Left renal cortex interstitium (tissue), 4 donors: ENCODE results near the gene PNMT. TPM values are rescaled to one million over a fixed set of nuclear protein-coding genes. Genes with fewer than 3 reads are reported as not detected.

Experiments used
- DNase-seq, 4 donors: peaks; one replicate each; pipeline ENCODE4 v3.0.0-alpha.2; 2013; ENCODE audit warnings: low read depth in 4 of 4, low spot score in 2 of 4, missing footprints in 1 of 4
- polyA plus RNA-seq, 4 donors: library from polyadenylated mRNA; unstranded; fragments of 120-200 nt; gene quantifications; one replicate each; pipeline ENCODE4 v1.2.1, GENCODE V29; 2013; ENCODE audit not compliant: insufficient read length in 4 of 4

Gene PNMT
- polyA plus RNA-seq, 4 donors, result 2.1 to 4.5 (median 2.7) TPM

DNA sequence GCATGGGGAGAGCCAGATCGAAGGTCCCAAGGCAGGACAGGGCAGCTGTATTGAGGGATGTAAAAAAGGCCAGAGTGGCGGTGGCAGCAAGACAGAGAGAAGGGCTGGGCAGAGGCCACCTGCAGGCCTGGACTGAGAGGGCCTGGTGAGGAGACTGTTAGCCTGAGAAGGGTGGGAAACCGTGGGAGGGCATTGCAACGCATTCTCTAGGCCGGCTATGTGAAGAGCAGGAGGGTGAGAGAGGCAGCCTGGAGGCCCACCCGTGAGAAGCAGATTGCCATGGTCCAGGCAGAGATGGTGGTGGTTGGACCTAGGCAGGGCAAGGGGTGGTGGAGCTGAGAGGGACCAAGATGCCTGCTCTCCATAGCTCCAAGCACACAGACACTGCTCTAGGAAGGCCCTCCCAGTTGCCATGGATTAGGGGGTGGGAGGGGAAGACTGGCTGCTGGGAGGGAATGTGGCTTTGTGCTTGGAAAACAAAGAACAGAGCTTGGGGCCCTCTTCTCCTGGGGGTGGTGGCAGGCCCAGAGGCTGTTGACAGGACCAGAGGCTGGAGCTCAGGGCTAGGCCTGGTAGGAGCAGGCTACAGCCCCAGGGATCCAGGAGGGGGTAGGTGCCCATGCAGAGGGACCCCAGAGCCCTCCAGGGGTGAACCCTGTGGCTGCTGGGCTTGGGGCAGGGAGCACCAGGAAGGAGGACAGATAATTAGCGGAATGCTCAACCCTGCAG, 15.5 kb upstream of the PNMT start:
- DNase-seq, result no peak

DNA sequence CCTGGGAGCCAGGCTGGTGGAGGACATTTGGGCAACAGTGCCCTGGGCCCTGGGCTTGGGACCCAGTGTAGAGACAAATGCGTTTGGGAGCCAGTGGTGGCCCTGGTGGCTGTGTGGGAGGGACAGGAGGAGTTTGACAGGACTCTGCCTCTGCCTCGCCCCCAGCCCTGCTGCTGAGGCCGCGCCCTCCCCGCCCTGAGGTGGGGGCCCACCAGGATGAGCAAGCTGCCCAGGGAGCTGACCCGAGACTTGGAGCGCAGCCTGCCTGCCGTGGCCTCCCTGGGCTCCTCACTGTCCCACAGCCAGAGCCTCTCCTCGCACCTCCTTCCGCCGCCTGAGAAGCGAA, 15.0 kb upstream of the PNMT start:
- no peak for DNase-seq

DNA sequence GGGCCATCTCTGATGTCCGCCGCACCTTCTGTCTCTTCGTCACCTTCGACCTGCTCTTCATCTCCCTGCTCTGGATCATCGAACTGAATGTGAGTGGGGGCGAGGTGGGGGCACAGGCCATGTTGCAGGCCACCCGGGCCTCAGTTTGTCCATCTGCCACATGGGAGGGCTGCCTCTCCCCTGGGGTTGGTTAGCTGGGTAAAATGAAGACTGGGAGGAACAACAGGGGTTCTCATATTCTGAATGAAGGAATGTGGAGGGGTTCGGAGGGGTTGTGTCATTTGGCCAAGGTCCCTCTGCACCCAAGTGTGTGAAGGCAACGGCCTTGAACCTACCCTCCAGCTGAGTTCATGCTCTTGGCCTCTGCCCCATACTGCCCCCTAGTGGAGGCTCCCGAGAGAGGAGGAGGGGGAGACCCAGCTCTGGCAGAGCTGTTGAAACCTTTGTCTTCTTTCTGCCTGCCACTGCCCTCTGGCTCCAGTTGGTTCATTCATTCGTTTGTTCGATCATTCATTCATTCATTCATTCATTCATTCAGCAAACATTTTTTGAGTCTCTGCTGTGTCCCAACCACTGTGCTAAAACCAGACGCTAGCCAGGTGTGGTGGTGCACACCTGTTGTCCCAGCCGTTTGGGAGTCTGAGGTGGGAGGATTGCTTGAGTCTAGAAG, 14.5 kb upstream of the PNMT start:
- DNase-seq, result no peak

DNA sequence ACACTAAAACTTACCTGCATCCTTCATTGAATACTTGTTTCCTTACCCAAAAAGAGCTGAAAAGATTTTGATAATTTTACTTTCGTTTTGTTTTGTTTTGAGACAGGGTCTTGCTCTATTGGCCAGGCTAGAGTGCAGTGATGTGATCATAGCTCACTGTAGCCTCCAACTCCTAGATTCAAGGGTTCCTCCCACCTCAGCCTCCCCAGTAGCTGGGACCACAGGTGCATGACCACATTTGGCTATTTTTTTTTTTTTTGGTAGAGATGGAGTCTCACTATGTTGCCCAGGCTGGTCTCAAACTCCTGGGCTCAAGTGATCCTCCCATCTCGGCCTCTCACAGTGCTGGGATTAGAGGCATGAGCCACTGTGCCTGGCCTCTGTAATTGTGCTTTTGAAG, 13.1 kb upstream of the PNMT start:
- no peak for DNase-seq

DNA sequence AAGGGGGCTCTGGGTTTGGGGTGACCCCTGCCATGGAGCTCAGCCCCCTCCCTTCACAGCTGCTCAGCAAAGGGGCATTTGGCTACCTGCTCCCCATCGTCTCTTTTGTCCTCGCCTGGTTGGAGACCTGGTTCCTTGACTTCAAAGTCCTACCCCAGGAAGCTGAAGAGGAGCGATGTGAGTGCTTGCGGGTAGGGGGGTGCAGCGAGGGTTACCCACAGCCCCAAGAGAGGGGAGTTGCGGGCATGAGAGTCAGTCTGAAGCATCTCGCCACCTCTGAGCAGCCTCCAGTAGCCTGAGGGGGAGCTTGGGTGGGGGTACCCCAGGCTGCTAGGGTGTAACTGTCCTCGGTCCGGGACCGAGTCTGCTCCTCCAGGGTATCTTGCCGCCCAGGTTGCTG, 9.9 kb upstream of the PNMT start:
- no peak for DNase-seq

DNA sequence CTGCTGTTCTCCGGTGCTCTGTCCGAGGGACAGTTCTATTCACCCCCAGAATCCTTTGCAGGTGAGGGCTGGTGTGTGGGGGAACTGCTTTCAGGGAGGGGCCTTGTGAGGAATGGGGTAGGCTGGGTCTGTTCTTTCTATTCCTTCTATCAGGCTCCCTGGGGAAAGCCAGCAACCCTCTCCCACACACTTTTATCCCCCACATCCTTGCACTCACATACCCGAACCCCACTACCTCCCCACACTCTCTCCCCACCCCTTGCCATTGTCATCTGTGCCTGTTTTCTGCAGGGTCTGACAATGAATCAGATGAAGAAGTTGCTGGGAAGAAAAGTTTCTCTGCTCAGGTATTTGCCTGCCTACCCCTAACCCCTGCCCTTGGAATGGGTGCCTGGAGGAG, 9.5 kb upstream of the PNMT start:
- no peak for DNase-seq

DNA sequence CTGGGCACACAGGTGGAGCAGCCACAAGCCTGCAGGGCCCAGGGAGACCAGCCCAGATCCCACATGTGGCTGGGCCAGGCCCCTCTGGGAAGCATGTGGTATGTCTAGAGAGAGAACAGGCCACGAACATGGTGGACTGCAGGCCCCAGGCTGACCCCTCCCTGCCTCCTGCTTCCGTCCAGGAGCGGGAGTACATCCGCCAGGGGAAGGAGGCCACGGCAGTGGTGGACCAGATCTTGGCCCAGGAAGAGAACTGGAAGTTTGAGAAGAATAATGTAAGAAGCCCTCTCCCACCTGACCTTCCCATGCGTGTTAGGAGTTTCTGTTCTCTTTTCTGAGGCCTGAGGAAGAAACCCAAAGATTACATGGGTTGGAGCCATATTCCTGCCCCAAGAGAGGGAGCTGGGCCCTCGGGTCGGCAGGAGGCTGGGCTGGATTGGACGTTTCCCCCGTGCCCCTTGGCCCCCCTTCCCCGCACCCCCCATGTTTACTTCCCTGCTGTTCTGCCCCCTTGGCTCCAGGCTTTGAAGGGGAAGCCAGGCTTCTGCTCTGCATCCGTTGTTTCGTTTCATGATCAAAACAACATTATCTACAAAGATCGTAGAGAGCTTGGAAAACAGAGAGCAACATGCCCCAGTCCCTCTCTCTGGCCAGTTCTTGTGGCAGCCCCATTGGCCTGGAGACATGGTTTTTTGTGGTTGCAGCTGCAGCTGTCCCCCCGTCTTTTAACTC, 8.8 kb upstream of the PNMT start:
- DNase-seq, result no peak

DNA sequence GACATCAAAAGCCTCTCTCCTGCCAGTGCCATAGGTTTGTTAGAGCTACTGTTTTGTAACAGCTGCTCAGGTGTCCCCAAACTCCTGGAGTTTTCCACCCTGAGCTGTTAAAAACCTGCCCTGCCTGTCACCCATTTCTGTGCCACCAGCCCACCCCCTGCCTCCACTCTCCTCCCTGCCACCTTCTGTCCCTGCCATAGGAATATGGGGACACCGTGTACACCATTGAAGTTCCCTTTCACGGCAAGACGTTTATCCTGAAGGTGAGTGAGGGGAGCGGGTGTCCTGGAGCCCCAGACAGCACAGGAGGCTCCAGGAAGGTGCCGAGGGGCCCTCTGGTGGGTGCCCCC, 8.3 kb upstream of the PNMT start:
- DNase-seq, result no peak

DNA sequence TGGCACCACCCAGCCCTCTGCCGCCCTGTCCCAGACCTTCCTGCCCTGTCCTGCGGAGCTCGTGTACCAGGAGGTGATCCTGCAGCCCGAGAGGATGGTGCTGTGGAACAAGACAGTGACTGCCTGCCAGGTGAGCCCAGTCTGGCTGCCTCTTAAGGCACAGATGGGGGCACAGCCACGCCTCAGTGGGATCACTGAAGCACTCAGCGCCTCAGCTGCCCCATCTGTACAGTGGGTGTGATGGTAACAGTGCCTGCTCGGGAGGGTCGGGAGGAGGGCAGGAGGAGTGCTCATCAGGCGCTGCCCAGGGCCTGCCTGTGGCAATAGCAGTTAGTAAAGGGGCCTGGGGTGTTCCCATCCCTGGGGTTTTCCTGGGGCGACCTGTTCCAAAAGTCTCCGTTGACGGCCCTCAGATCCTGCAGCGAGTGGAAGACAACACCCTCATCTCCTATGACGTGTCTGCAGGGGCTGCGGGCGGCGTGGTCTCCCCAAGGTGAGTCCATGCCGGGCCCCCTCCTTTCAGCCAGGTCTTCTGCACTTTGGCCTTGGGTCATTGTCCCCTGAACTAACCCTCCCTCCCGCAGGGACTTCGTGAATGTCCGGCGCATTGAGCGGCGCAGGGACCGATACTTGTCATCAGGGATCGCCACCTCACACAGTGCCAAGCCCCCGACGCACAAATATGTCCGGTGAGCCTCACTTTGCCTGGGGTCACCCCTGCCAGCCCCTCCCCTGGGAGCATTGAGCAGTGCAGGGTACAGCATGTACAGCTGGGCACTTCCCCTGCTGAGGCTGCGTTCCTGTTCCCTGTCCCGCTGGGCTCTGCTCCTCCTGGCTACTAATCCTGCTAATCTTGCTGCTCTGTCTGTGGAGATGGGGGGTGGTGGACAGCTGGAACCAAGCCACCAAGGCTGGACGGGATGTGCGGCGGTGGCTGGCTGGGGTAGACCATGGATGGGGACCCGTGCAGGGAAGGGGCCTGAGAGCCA, 7.6 kb upstream of the PNMT start:
- no peak for DNase-seq

DNA sequence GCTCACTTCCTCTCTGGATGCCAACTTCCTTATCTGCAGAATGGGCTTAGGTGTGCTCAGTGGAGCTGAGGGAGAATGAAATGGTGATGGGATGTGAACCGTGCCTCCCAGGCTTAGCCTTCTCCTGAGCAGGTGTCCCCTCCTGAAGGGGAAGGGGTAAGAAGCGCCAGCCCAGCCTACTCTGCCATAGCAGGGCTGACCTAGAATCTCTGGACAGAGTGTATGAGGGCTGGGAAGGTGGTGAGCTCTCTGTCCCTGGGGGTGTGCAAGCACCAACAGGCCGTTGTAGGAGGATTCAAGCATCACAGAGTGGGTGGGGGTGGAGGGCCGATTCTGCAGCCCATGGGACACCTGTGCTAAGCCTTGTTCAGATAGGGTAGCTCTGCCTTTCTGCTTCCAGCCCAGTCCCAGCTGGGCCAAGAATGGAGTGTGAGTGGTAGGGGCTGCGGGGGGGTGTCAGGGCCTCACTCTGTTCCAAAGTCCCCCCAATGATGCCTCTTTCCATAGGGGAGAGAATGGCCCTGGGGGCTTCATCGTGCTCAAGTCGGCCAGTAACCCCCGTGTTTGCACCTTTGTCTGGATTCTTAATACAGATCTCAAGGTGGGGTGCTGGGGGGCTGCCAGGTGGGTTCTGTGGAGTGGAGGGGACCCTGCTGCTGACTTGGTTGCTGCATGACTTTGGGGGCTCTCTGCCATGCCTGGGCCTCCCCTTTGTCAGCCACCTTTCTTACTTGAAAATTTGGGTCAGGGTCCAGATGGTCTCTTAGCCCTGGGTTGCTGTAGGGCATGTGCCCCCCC, 6.3 kb upstream of the PNMT start:
- no peak for DNase-seq

DNA sequence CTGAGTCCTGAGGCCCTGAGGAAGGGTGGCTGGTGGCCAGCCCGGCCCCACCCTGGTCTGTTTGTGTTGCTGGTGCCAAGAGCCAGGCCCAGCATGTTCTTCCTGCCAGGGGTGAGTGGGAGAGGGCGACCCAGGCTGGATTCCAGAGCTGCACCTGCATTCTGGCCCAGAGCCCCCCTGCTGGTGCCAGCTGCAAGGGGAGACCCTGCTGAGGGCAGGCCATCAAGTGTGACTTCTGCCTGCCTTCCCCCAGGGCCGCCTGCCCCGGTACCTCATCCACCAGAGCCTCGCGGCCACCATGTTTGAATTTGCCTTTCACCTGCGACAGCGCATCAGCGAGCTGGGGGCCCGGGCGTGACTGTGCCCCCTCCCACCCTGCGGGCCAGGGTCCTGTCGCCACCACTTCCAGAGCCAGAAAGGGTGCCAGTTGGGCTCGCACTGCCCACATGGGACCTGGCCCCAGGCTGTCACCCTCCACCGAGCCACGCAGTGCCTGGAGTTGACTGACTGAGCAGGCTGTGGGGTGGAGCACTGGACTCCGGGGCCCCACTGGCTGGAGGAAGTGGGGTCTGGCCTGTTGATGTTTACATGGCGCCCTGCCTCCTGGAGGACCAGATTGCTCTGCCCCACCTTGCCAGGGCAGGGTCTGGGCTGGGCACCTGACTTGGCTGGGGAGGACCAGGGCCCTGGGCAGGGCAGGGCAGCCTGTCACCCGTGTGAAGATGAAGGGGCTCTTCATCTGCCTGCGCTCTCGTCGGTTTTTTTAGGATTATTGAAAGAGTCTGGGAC, 5.5 kb upstream of the PNMT start:
- DNase-seq, result no peak

DNA sequence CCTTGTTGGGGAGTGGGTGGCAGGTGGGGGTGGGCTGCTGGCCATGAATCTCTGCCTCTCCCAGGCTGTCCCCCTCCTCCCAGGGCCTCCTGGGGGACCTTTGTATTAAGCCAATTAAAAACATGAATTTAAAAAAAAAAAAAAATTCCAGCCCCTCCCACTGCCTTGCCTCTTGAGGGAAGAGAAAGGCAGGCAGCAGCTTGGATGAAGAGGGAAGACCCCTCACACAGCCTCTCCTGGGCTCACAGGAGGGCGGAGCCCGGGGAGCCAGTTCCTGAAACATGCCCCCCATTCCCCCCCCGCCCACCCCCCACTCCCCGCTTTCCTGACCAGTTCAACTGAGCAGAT, 4.9 kb upstream of the PNMT start:
- no peak for DNase-seq

DNA sequence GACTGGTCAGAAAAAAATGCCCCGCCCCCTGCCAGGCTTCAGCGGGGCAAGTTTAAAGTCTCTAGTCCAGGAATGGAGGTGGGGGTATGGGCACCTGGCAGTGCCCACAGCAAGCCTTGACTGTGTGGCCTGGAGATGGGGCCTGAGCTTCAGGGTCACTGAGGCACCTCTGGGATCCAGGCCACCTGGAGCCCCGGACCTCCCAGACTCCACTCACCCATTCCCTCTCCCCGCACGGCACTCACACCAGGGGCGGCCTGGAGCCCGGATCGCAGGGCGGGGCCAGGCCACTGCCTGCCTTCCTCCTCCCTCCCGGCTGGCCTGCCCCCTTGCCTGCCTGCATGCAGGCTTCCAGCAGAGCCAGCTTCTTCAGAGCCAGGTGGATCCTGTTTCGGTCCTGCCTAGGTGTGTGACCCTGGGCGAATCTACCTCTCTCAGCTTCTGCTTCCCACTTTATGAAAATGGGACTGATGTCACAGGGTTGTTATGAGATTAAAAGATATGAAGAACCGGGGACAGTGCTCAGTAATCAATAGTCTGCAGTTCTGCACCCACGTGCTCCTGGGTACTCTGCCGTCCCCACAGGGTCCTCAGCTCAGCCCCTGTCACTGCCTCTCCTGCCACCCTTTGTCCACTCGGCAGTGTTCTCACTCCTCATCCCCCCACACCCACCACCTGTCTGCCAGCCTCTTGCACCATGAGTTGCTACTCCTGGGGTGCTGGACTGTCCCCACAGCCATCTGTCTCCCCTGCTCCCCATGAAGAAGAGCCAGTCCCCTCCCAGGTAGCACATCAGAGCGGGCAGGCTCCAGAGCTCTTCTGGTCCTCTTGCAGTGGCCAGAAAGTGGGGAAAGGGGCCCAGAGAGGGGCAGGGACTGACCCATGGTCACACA, 4.3 kb upstream of the PNMT start:
- no peak for DNase-seq

DNA sequence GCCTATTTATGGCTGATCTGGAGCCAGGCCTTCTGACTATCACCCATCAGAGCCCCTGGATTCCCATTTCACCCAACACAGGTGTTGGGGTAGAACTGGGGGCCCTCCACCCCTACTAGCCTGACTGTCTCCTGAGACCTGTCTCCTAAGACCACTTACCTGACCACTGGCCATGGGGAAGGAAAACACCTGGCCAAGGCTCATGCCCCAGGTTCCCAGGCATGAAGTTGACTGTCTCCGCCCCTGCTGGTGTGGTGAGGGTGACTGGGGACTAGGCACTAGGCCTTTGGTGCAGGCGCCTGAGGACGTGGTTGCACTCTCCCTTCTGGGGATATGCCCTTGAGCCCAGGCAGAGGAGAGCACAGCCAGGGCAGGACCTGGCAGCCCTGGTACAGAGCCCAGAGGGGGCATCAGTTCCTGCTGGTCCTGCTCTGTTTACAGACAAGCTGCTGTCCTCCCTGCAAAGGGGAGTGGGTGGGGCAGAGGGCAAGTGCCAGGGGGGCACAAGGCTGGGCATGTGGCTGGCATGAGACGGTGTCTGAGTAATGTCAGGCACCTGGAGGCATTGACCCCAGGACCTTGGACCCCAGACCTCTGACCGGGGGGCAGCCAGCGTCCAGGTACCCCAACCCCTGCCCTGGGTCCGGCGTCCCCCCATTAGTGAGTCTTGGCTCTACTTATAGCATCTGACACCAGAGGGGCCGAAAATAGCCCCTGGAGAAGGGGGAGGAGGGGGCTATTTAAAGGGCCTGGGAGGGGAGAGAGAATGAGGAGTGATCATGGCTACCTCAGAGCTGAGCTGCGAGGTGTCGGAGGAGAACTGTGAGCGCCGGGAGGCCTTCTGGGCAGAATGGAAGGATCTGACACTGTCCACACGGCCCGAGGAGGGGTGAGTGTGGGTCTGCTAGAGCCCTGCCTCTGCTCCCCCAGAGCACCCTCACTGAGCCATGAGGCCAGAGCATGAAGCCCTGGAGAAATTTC, 3.4 kb upstream of the PNMT start, which contains the start of gene TCAP:
TCAP (plus strand) TSS at position 769 of the 981 bp plus-strand sequence; CDS start at position 780, 11 bp downstream.
- DNase-seq, result no peak

DNA sequence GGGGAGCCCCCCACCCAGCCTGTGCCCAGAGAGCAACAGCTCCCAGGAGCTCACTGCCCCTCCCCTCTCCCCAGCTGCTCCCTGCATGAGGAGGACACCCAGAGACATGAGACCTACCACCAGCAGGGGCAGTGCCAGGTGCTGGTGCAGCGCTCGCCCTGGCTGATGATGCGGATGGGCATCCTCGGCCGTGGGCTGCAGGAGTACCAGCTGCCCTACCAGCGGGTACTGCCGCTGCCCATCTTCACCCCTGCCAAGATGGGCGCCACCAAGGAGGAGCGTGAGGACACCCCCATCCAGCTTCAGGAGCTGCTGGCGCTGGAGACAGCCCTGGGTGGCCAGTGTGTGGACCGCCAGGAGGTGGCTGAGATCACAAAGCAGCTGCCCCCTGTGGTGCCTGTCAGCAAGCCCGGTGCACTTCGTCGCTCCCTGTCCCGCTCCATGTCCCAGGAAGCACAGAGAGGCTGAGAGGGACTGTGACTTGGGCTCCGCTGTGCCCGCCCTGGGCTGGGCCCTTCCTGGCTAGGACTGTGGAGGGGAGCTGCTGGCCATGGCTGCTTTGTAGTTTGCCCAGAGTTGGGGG, 2.5 kb upstream of the PNMT start:
- DNase-seq, result no peak

DNA sequence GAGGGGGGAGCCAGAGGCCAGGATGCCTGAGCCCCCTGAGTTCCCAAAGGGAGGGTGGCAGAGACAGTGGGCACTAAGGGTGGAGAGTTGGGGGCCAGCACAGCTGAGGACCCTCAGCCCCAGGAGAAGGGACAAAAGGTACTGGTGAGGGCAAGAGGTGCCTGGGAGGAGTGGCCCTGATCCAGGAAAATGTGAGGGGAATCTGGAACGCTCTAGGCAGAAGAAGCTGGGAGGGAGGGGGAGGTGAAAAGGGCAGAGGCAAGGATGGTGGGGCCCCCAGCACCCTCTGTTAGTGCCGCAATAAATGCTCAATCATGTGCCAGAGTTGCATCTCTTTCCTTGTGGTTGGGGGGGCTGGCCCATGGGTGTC, 2.0 kb upstream of the PNMT start:
- DNase-seq, result no peak
